D341Med (cell line): Measurements from ENCODE around the gene EMILIN2.

ENCODE experiments used
- DNase-seq: peaks from one replicate; pipeline ENCODE4 v3.0.0; 2012; ENCODE audit warnings: low spot score

The EMILIN2 gene

DNA sequence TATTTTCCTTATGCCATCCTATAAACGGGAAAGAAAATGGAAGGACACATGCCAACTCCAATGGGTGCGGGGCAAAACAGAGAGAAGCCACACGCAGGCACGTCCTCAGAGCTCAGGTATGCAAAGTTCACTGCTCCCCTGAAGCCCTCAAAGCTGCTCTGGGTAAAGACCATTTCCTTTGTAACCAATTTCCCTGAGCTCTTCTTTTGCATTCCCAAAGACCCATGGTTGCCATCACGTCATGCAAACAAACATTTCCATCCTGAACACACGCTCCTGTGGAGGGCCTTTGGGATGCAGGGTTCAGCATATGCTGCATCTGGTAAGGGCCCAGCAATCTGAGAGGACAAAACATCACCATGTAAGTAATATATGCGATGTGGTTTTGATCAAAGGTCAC is 69.4 kb downstream of the EMILIN2 start:
- DNase-seq = no peak

GRCh38 chr18:2917259-2918047 is 70.6 kb downstream of the EMILIN2 start:
- no peak for DNase-seq

GRCh38 chr18:2918761-2919550 is 72.2 kb downstream of the EMILIN2 start:
- DNase-seq = peak; percentile 20

DNA sequence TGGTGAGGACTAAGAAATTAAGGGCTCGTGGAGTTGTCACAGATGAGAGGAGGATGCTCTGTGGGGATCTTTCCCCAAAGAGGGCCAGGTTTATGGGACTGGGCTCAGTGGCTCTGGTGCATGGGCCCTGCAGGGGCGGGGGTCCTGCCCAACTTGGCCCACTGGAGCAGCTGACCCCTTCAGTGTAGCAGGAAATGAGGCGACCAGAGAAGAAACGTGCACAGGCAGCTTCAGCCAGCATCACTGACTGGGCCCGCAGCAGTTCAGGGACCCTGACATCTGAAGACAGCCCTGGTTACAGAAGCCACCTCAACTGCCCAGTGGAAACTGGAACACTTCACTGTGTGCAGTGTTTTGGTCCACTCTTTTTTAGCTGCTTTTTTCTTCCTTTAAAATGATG is 72.8 kb downstream of the EMILIN2 start:
- peak; percentile 17 for DNase-seq

DNA sequence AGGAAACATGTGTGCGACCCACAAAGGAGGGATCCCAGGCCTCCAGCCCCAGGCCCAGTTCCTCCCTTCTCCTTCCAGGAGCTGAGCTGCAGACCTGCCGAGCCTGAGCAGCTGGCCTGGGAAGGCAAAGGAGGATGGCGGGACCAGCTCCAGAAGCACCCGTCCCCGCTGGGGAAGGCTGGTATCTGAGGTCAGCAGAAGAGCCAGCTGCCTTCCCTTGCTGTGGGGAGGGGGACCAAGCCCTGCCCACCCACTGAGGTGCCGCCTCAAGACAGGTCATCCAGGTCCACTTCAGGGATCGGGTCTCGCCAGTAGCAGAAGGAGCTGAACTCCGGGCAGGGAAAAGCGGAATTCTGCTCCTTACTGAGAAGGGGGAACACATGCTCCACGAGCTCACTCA is 73.2 kb downstream of the EMILIN2 start:
- DNase-seq = peak; percentile 25

DNA sequence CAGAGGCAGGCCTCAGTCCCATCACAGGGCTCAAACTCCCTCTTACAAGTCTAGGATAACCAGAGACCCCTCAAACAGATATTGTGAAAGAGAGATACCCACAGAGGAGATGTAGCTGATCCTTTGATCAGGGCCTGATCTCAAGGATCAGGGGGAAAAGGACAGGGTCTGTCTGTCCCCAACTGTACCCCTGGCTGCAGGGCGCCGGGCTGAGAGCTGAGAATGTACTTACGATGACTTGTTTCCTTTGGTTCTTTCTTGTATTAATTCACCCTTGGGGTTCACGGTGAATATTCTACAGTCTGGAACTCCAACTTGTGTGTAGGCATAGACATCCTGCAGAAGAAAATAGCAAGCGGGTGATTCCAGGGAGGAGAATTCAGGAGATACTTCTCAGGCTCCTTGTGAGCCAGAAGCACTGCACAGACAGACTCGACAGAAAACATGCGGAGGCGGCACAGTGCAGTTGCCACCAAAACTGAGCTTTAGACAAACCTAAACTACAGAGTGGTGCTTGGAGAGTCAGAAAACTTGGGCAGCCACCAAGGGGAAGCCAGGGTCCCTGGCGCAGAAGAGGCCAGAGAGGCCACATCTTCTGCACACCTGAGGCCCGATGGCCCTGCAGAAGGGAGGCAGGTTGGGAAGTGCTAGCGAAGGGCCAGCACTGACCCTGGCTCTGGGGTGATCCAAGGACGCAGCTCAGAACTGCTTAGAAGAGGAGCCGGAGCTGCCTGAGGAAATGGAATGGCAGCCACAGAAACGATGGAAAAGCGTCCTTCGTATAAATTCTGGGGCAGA is 73.9 kb downstream of the EMILIN2 start:
- DNase-seq = peak; percentile 20

- DNase-seq = peak; percentile 35
Observed at GRCh38 chr18:2921778-2922177, 75.0 kb downstream of the EMILIN2 start.

GRCh38 chr18:2923464-2923863 is 76.7 kb downstream of the EMILIN2 start:
- DNase-seq = no peak

DNA sequence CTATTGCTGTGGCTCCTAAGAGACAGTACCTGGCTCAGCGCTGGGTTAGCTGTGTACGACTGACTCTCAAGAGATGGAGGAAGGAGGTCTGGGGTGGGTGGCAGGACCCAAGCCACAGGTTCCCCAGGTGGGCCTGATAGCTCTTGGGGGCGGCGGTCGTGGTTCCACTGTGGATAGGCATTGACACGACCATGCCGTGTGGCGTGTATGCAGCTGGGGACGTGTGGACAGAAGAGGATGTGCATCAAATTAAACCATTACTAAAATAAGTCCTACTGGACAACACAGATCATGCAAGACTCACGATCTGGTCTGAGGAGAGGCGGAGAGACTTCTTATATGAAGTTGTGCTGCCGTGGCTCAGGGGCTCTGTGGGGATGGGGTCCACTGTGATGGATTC is 78.1 kb downstream of the EMILIN2 start:
- no peak for DNase-seq

GRCh38 chr18:2926528-2926927 is 79.7 kb downstream of the EMILIN2 start:
- no peak for DNase-seq

- no peak for DNase-seq
Observed at GRCh38 chr18:2927745-2928144, 80.9 kb downstream of the EMILIN2 start.

DNA sequence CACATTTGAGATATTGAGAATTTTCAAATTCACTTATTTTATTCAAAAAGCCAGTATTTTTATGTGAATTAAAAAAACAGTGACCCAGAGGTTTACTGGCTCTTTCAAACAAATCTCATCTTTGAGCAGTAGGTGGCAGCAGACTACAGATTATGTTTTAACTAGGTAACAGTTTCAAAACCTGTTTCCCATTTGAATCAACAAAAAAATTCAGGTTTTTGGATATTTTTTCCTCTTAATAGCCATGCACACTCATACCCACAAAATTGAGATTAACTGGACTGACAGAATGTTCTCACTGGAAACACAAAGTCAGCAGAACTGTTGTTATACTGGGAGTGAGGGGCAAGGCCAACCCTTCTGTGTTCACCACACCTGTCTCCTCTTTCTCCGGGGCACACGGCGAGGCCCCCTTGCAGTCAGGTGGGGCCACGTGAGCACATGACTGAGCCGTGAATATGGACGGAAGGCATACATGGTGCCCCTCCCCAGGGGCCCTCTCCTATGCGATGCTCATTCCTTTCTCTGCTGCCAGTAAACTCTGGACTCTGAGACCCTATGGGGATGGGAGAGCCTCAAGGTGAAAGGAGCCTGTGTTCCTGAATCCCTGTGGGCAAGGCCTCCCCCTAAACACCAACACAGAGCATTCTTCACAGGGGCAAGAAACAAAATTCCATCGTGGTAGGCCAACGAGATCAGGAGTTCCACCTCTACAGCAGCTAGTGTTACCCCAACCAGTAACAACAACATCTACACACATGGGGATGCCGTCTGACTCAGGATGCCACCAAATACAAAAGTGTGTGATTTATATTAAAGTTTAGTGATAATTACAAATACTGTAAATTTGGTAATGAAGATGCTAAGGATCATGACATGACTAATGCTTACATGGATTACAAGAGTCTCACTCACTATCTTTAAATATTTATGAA is 85.7 kb downstream of the EMILIN2 start:
- DNase-seq = peak; percentile 63

DNA sequence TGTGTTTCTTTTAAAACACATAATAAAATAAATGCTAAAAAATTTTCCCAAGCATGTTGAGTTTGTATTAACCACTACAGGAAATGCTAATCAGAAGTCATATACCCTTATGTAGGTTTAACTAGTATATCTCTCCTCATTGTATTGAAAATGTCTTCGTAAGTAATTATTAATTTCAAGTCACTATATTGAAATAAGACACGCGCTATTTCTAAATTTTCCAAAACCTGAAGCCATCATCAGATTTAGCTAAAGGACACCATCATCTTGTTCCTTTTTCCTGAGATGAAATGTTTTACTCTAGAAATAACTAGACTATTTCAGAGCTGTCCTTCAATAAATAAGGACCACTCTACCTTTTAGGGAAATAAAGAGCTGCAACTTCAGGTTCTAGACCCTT is 87.2 kb downstream of the EMILIN2 start:
- no peak for DNase-seq

DNA sequence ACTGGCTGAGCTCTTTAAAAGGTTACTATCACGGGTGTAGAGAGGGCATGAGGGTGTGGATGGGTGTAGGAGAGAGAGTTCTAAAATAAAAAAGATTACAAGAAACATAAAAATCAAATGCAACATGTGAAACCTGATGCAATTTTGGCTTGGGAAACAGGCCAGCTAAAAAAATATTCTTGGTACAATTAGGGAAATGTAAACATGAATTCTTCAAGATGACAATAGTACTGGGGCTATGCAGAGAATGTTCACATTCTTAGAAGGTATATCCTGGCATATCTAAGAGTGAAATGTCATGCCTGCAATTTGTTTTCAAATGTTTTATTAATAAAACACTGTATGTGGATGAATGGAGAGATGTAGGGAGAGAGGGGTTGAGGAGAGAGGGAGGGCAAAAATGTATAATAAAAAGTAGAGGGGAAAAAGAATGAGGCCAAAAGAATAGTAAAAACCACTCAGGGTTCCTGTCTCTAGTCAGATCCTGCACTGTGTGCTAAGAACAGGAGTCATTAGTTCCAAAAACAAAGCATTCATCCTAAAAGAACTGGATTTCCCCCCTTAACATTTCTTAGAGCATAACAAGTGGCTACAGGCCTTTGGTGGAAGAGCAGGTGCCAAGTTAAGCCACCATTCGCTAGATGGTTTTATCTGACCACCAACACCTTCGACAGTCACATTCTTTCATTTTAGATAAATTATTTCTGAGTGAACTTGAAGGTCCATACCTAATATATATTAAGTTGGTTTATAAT is 88.8 kb downstream of the EMILIN2 start:
- DNase-seq = no peak

GRCh38 chr18:2939317-2939716 is 92.5 kb downstream of the EMILIN2 start:
- DNase-seq = no peak

DNA sequence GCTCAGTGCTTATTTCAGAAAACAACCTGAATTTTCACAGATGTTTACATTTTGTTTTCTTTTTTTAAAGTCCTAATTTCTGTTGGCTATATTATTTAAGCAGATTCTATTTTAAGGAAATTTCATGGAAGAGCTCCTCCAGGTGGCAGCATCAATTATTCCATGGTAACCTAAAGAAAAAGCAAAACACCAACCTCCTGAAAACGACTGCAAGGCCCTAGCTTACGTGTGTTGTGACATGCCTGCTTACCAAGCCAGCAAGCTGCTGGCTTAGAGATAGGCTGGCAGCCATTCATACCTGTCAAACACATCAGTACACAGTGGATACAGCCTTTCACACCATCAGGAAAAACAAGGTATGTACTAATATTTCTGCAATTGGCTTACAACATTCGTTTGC is 101.2 kb downstream of the EMILIN2 start:
- peak; percentile 62 for DNase-seq

GRCh38 chr18:2952605-2953004 is 105.8 kb downstream of the EMILIN2 start:
- DNase-seq = no peak

- DNase-seq = no peak
Observed at GRCh38 chr18:2953935-2954653, 107.3 kb downstream of the EMILIN2 start.

DNA sequence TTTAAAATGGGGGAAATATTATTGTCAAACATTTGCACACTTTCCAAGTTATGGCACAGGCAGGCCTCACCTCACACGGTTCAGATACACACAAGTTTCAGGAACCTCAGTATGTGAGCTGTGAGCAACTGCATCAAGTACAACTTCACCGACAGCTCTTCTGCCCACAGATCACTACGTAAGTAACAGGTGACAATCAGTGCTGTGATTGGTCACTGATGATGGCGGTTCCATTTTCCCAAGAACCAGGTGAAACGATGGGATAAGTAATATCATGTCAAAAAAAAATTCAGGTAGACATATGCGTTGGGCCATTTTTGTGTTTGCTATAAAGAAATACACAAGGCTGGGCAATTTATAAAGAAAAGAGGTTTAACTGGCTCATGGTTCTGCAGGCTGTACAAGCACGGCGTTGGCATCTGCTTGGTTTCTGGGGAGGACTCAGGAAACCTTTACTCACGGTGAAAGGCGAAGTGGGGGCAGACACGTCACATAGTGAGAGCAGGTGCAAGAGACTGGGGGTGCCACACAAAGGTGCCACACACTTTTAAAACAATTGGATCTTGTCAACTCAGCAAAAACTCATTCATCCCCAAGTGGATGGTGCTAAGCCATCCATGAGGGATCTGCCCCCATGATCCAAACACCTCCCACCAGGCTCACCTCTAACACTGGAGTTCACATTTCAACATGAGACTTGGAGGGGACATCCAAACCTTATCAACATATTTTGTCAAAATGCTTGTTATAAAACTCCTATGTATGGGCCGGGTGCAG is 108.3 kb downstream of the EMILIN2 start:
- DNase-seq = no peak
